ENCODE data around the gene SIK2. TPM values are rescaled to one million over a fixed set of nuclear protein-coding genes. Genes with fewer than 3 reads are reported as not detected.
A peak's percentile ranks its signal among the peaks of the same experiment; 100 is the strongest.

The SIK2 gene
- total RNA-seq, 1 experiment from 2014 or later, result 13.0 TPM

DNA sequence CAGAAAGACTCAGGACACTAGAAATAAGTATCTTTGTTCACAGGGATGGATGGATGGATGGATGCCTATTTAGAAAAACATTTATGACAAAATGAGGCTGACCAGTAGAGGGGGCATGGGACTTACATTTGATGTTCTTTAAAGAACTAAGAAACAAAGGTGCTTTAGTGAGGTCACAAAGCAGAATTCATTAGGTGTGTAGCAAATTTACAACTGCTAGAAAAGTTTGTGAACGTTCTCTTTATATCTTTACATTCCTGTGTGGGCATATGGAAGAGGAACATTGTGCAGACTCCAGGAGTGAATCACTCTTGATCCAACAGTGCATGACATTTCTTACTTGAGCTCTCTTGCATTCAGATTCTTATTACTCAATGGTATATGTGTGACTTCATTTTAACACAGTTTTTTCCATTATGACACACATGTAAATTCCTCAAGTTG is 15.8 kb upstream of the SIK2 start:
- H2AFZ ChIP-seq (ENCODE audit: low read depth, low read length, poor library complexity, severe bottlenecking), result peak overlapping the region; percentile 55
- H3K27me3 ChIP-seq (ENCODE audit: insufficient read depth, low read length), result no peaks in the 10 kb centered on the region
- no peaks in the 10 kb centered on the region for H3K9me3 ChIP-seq (ENCODE audit: control insufficient read depth in 1 of 2, insufficient read depth in 1 of 2, low read depth in 1 of 2, low read length in 2 of 2)
- no peaks in the 10 kb centered on the region for H4K20me1 ChIP-seq (ENCODE audit: insufficient read depth)
- POLR2A ChIA-PET, result no interaction called here
- peak; percentile 55 for DNase-seq (ENCODE audit: low read depth, low spot score)
- H3K36me3 ChIP-seq (ENCODE audit: control insufficient read depth in 1 of 2, insufficient read depth in 2 of 2, low read length in 2 of 2), result no peaks in the 10 kb centered on the region
- H3K4me2 ChIP-seq (ENCODE audit: low read length), result no peak overlapping the region
- no TSS peak for BruUV-seq (replicated peaks)
- intact Hi-C loops (cut with micrococcal nuclease), result loop anchor here (1.0 to 10.0 kb wide), 4 partner anchors 132 to 408 kb away; no protein-coding TSS in a partner anchor
- peak; percentile 81 for ATAC-seq
- no peaks in the 10 kb centered on the region for H3K79me2 ChIP-seq (ENCODE audit: insufficient read depth, low read length)
- H3K9ac ChIP-seq (ENCODE audit: low read length), result no peak overlapping the region
- TF ChIP-seq EGR1 (IDR thresholded peaks at IDR 0.05; ENCODE audit: low read depth) (no peak), FOSL1 (IDR thresholded peaks at IDR 0.05; ENCODE audit: low read depth) (no peak), JUND (IDR thresholded peaks at IDR 0.05) (no peak), RAD21 (IDR thresholded peaks at IDR 0.05; ENCODE audit: low read depth) (peak; percentile 87)
- TF ChIP-seq, protein P1, sequence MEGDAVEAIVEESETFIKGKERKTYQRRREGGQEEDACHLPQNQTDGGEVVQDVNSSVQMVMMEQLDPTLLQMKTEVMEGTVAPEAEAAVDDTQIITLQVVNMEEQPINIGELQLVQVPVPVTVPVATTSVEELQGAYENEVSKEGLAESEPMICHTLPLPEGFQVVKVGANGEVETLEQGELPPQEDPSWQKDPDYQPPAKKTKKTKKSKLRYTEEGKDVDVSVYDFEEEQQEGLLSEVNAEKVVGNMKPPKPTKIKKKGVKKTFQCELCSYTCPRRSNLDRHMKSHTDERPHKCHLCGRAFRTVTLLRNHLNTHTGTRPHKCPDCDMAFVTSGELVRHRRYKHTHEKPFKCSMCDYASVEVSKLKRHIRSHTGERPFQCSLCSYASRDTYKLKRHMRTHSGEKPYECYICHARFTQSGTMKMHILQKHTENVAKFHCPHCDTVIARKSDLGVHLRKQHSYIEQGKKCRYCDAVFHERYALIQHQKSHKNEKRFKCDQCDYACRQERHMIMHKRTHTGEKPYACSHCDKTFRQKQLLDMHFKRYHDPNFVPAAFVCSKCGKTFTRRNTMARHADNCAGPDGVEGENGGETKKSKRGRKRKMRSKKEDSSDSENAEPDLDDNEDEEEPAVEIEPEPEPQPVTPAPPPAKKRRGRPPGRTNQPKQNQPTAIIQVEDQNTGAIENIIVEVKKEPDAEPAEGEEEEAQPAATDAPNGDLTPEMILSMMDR (IDR thresholded peaks at IDR 0.05 in 2 of 3, conservative IDR thresholded peaks at IDR 0.05 in 1 of 3; ENCODE audit: borderline replicate concordance in 1 of 3, insufficient read depth in 1 of 3, low read depth in 2 of 3, low read length in 2 of 3), result peak; percentile 58 to 82 (median 72); a peak in 5 of 6 replicates
- TF ChIP-seq, protein P2, sequence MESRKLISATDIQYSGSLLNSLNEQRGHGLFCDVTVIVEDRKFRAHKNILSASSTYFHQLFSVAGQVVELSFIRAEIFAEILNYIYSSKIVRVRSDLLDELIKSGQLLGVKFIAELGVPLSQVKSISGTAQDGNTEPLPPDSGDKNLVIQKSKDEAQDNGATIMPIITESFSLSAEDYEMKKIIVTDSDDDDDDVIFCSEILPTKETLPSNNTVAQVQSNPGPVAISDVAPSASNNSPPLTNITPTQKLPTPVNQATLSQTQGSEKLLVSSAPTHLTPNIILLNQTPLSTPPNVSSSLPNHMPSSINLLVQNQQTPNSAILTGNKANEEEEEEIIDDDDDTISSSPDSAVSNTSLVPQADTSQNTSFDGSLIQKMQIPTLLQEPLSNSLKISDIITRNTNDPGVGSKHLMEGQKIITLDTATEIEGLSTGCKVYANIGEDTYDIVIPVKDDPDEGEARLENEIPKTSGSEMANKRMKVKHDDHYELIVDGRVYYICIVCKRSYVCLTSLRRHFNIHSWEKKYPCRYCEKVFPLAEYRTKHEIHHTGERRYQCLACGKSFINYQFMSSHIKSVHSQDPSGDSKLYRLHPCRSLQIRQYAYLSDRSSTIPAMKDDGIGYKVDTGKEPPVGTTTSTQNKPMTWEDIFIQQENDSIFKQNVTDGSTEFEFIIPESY (IDR thresholded peaks at IDR 0.05; ENCODE audit: extremely low read depth, insufficient replicate concordance, low read length), result no peak
- H3K27ac ChIP-seq (ENCODE audit: low read depth, low read length), result no peak overlapping the region
- H3K9me2 ChIP-seq (ENCODE audit: insufficient read depth), result no peaks in the 10 kb centered on the region
- no peak overlapping the region for H3K4me3 ChIP-seq (replicated peaks in 1 of 2; ENCODE audit: low read depth in 1 of 2, low read length in 2 of 2)
- CTCF ChIA-PET, result interaction anchor here (0.6 to 4.0 kb wide), 11 partner anchors 11 to 694 kb away, joined by 3 to 31 read pairs (median 4); partner anchors contain the start of gene PPP2R1B
- H3K4me1 ChIP-seq (ENCODE audit: control insufficient read depth in 1 of 2, insufficient read depth in 2 of 2, low read length in 2 of 2), result no peaks in the 10 kb centered on the region
- RAD21 ChIA-PET (ENCODE audit: low non-redundant PET in 1 of 2, low total read pairs in 2 of 2, uncharacterized antibody in 2 of 2, unreplicated experiment in 2 of 2), result interaction anchor here in 1 of 2 experiments (0.9 to 1.1 kb wide), 2 partner anchors 191 to 255 kb away, joined by 3 to 4 read pairs; no protein-coding TSS in a partner anchor

Measured in HCT116 (cell line).